HCT116 (cell line): ENCODE results near the gene OSBPL1A. TPM values are rescaled to one million over a fixed set of nuclear protein-coding genes. Genes with fewer than 3 reads are reported as not detected.

Source experiments
- ATAC-seq: fragments of 200-7000 bp; cut with Tn5 transposase; 2 replicates; pipeline ENCODE4 v1.9.1; 2020; ENCODE audit warnings: mild to moderate bottlenecking, moderate library complexity
- BruUV-seq: library from RNA; stranded (reverse); fragments of 400-500 nt; replicated peaks from 2 replicates; lab custom pipeline; 2021; lab: Mats Ljungman, UMichigan
- CTCF ChIA-PET: fragments of 300-600 bp; sonication (Branson Sonifier 250); formaldehyde crosslinking; loops from one replicate; lab custom pipeline; 2021; ENCODE audit warnings: antibody characterized with exemption; lab: Charles Lee
- POLR2A ChIA-PET: fragments of 300-600, 350-600 bp; sonication (Branson Sonifier 250); formaldehyde crosslinking; loops from one replicate; lab custom pipeline; 2021; ENCODE audit warnings: antibody characterized with exemption; lab: Charles Lee
- RAD21 ChIA-PET, 2 experiments: fragments of 300-600 bp; sonication (Branson Sonifier 250); formaldehyde crosslinking; loops; one replicate each; lab custom pipeline; 2023; ENCODE audit warnings: low total read pairs in 2 of 2; ENCODE audit not compliant: uncharacterized antibody in 2 of 2, unreplicated experiment in 2 of 2, low non-redundant PET in 1 of 2; lab: Charles Lee
- DNase-seq: peaks from one replicate; pipeline ENCODE4 v3.0.0-alpha.2; 2010; ENCODE audit warnings: low read depth, low spot score
- H2AFZ ChIP-seq: fragments of 200-600 bp; shearing (Covaris generic), sonication (generic); 2 replicates; pipeline ENCODE4 v1.6.1; 2017; ENCODE audit warnings: low read depth, mixed run types, mixed read lengths, antibody characterized with exemption, low read length; ENCODE audit not compliant: poor library complexity, severe bottlenecking
- H3K27ac ChIP-seq: 2 replicates; pipeline ENCODE4 v1.5.1; 2012; ENCODE audit warnings: low read depth, low read length
- H3K27me3 ChIP-seq: fragments of 200-600 bp; sonication (generic); 2 replicates; pipeline ENCODE4 v1.6.1; 2016; ENCODE audit warnings: mixed run types, low read length, mixed read lengths; ENCODE audit not compliant: insufficient read depth
- H3K36me3 ChIP-seq, 2 experiments: fragments of 200-500 bp in 1 of 2; fragments of 200-600 bp in 1 of 2; sonication (Bioruptor generic) in 1 of 2; sonication (generic) in 1 of 2; 2 replicates each; pipeline versions ENCODE4 v1.5.1 to v1.6.1; 2014 to 2016; ENCODE audit warnings: low read length in 2 of 2, inconsistent platforms in 1 of 2, mixed read lengths in 1 of 2, mixed run types in 1 of 2; ENCODE audit not compliant: insufficient read depth in 2 of 2, control insufficient read depth in 1 of 2
- H3K4me1 ChIP-seq, 2 experiments: fragments of 200-600 bp in 1 of 2; sonication (generic) in 1 of 2; 2 replicates each; pipeline versions ENCODE4 v1.5.1 to v1.6.1; 2012 to 2017; ENCODE audit warnings: low read length in 2 of 2, inconsistent platforms in 1 of 2, mild to moderate bottlenecking in 1 of 2, mixed read lengths in 1 of 2, mixed run types in 1 of 2, moderate library complexity in 1 of 2; ENCODE audit not compliant: insufficient read depth in 2 of 2, control insufficient read depth in 1 of 2
- H3K4me2 ChIP-seq: fragments of 200-600 bp; sonication (generic); 2 replicates; pipeline ENCODE4 v1.6.1; 2017; ENCODE audit warnings: mixed run types, low read length, mixed read lengths
- H3K4me3 ChIP-seq, 2 experiments: fragments of 200-600 bp in 1 of 2; sonication (generic) in 1 of 2; replicated peaks in 1 of 2; 2 replicates each; pipeline ENCODE4 v1.5.1; 2011 to 2016; ENCODE audit warnings: low read length in 2 of 2, control low read depth in 1 of 2, low read depth in 1 of 2, mild to moderate bottlenecking in 1 of 2, mixed read lengths in 1 of 2, mixed run types in 1 of 2
- H3K79me2 ChIP-seq: fragments of 200-600 bp; sonication (generic); 2 replicates; pipeline ENCODE4 v1.6.1; 2017; ENCODE audit warnings: mild to moderate bottlenecking, mixed run types, low read length, moderate library complexity, mixed read lengths; ENCODE audit not compliant: insufficient read depth
- H3K9ac ChIP-seq: fragments of 200-600 bp; sonication (generic); 2 replicates; pipeline ENCODE4 v1.6.1; 2016; ENCODE audit warnings: low read length, mixed read lengths
- H3K9me2 ChIP-seq: fragments of 200-600 bp; sonication (generic), shearing (Covaris generic); 2 replicates; pipeline ENCODE4 v1.6.1; 2017; ENCODE audit warnings: mixed run types, mild to moderate bottlenecking, moderate library complexity; ENCODE audit not compliant: insufficient read depth
- H3K9me3 ChIP-seq, 2 experiments: fragments of 200-500 bp in 1 of 2; fragments of 200-600 bp in 1 of 2; sonication (Bioruptor generic) in 1 of 2; sonication (generic) in 1 of 2; 2 replicates each; pipeline ENCODE4 v1.6.1; 2014 to 2017; ENCODE audit warnings: low read length in 2 of 2, mixed read lengths in 2 of 2, inconsistent platforms in 1 of 2, low read depth in 1 of 2, mild to moderate bottlenecking in 1 of 2, mixed run types in 1 of 2, moderate library complexity in 1 of 2; ENCODE audit not compliant: control insufficient read depth in 1 of 2, insufficient read depth in 1 of 2
- H4K20me1 ChIP-seq: fragments of 200-600 bp; sonication (generic), shearing (Covaris generic); 2 replicates; pipeline ENCODE4 v1.6.1; 2017; ENCODE audit warnings: mixed run types, mild to moderate bottlenecking, moderate library complexity; ENCODE audit not compliant: insufficient read depth
- ATF3 ChIP-seq: IDR thresholded peaks from 2 replicates; pipeline ENCODE4 v1.6.1; 2012
- EGR1 ChIP-seq: IDR thresholded peaks from 2 replicates; pipeline ENCODE4 v1.6.1; 2012; ENCODE audit warnings: low read depth
- EZH2phosphoT487 ChIP-seq: fragments of 200-600 bp; IDR thresholded peaks from 2 replicates; pipeline ENCODE4 v1.6.1; 2018; ENCODE audit warnings: antibody characterized with exemption, borderline replicate concordance
- SIN3A ChIP-seq: IDR thresholded peaks from 2 replicates; pipeline ENCODE4 v1.6.1; 2012; ENCODE audit warnings: low read depth
- SRF ChIP-seq: IDR thresholded peaks from 2 replicates; pipeline ENCODE4 v1.6.1; 2012; ENCODE audit warnings: low read depth
- TCF7L2 ChIP-seq: IDR thresholded peaks from 2 replicates; pipeline ENCODE4 v1.7.0; 2011; ENCODE audit warnings: borderline replicate concordance, inconsistent platforms; ENCODE audit not compliant: insufficient read depth, insufficient read length; ENCODE audit errors: extremely low read depth
- YY1 ChIP-seq: IDR thresholded peaks from 2 replicates; pipeline ENCODE4 v1.6.1; 2011; ENCODE audit warnings: low read length, low read depth, moderate library complexity, mild to moderate bottlenecking; ENCODE audit not compliant: insufficient replicate concordance; ENCODE audit errors: extremely low read depth
- intact Hi-C: fragments of 100-400 bp; cut with micrococcal nuclease; formaldehyde crosslinking; loops from 2 replicates; pipeline ENCODE4 v1.10.0; 2022
- total RNA-seq: library from RNA; stranded (reverse); gene quantifications from one replicate; pipeline ENCODE4 v1.2.1, GENCODE V29; 2021; ENCODE audit not compliant: unreplicated experiment
- TF ChIP-seq, protein P1 (sequence below): IDR thresholded peaks from 2 replicates; pipeline ENCODE4 v1.6.1; 2012; ENCODE audit warnings: low read depth
- TF ChIP-seq, protein P2 (sequence below): IDR thresholded peaks from 2 replicates; pipeline ENCODE4 v1.6.1; 2012

OSBPL1A gene
- total RNA-seq, 1 experiment from 2014 or later = 18.9 TPM

GRCh38 chr18:24380163-24380747 is 17.4 kb downstream of the OSBPL1A start:
- H3K4me3 ChIP-seq = no peak overlapping the region
- BruUV-seq = no TSS peak
- intact Hi-C loops = no loop called here
- ATAC-seq = no peak
- ChIA-PET RAD21 (no interaction called here), POLR2A (interaction anchor here (0.7 kb wide), 1 partner anchor 18 kb away, joined by 3 read pairs; no protein-coding TSS in a partner anchor), CTCF (interaction anchor here (1.2 kb wide), 1 partner anchor 20 kb away, joined by 3 read pairs; no protein-coding TSS in a partner anchor)
- no peaks in the 10 kb centered on the region for H3K79me2 ChIP-seq
- no peak overlapping the region for H3K9ac ChIP-seq
- H4K20me1 ChIP-seq = no peaks in the 10 kb centered on the region
- H2AFZ ChIP-seq = no peak overlapping the region
- no peaks in the 10 kb centered on the region for H3K9me2 ChIP-seq
- no peak overlapping the region for H3K27ac ChIP-seq
- peaks cover 7 to 11% of the 10 kb centered on the region in 2 experiments for H3K4me1 ChIP-seq
- H3K9me3 ChIP-seq = no peaks in the 10 kb centered on the region
- no peak overlapping the region for H3K4me2 ChIP-seq
- DNase-seq = no peak
- TF ChIP-seq SRF (no peak), EGR1 (no peak), SIN3A (no peak), EZH2phosphoT487 (no peak), TCF7L2 (no peak), ATF3 (no peak), YY1 (no peak)
- TF ChIP-seq, protein P1, sequence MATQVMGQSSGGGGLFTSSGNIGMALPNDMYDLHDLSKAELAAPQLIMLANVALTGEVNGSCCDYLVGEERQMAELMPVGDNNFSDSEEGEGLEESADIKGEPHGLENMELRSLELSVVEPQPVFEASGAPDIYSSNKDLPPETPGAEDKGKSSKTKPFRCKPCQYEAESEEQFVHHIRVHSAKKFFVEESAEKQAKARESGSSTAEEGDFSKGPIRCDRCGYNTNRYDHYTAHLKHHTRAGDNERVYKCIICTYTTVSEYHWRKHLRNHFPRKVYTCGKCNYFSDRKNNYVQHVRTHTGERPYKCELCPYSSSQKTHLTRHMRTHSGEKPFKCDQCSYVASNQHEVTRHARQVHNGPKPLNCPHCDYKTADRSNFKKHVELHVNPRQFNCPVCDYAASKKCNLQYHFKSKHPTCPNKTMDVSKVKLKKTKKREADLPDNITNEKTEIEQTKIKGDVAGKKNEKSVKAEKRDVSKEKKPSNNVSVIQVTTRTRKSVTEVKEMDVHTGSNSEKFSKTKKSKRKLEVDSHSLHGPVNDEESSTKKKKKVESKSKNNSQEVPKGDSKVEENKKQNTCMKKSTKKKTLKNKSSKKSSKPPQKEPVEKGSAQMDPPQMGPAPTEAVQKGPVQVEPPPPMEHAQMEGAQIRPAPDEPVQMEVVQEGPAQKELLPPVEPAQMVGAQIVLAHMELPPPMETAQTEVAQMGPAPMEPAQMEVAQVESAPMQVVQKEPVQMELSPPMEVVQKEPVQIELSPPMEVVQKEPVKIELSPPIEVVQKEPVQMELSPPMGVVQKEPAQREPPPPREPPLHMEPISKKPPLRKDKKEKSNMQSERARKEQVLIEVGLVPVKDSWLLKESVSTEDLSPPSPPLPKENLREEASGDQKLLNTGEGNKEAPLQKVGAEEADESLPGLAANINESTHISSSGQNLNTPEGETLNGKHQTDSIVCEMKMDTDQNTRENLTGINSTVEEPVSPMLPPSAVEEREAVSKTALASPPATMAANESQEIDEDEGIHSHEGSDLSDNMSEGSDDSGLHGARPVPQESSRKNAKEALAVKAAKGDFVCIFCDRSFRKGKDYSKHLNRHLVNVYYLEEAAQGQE = no peak
- TF ChIP-seq, protein P2, sequence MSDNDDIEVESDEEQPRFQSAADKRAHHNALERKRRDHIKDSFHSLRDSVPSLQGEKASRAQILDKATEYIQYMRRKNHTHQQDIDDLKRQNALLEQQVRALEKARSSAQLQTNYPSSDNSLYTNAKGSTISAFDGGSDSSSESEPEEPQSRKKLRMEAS = no peak
- TF ChIP-seq, all 23 proteins: peak for 0
- Histone ChIP-seq H3K36me3 (no peaks in the 10 kb centered on the region), H3K27me3 (no peaks in the 10 kb centered on the region)
